ENCODE data around the gene CPNE5. TPM values are rescaled to one million over a fixed set of nuclear protein-coding genes. Genes with fewer than 3 reads are reported as not detected.
"Not testable (repeated sequence)": the region's sequence is repeated elsewhere in the genome, so short reads cannot be mapped to it uniquely, and the experiment has no call there.

The CPNE5 gene
- total RNA-seq, 1 donor from 2014 or later, result not detected

DNA sequence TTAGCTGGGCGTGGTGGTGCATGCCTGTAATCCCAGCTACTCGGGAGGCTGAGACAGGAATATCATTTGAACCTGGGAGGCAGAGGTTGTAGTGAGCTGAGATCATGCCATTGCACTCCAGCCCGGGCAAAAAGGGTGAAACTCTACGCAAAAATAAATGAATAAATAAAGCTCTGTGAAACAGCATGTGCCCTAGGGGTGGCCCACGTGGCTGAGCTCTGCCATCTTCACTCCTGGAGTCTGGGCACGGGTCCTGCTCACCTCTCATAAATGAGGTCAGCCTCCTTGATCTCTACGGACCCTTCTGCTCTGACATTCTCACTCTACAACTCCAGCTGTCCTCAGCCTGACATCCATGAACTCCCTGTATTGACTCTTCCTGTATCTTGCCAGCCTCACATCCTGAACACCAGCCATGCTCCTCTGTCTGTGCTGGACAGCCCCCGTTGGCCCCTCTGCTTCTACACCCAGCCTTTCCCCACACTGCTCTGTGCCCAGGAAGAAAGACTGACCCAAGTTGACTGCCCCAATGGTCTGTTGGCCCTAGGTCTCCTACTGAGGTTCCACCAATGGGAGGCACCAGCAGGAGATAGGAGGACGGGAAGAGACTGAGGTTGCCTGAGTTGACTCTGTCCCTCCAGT is 21.9 kb downstream of the CPNE5 start:
- no peak for DNase-seq (ENCODE audit: low spot score)
- H3K4me3 Mint-ChIP-seq (ENCODE audit: unreplicated experiment), result no peak overlapping the region

DNA sequence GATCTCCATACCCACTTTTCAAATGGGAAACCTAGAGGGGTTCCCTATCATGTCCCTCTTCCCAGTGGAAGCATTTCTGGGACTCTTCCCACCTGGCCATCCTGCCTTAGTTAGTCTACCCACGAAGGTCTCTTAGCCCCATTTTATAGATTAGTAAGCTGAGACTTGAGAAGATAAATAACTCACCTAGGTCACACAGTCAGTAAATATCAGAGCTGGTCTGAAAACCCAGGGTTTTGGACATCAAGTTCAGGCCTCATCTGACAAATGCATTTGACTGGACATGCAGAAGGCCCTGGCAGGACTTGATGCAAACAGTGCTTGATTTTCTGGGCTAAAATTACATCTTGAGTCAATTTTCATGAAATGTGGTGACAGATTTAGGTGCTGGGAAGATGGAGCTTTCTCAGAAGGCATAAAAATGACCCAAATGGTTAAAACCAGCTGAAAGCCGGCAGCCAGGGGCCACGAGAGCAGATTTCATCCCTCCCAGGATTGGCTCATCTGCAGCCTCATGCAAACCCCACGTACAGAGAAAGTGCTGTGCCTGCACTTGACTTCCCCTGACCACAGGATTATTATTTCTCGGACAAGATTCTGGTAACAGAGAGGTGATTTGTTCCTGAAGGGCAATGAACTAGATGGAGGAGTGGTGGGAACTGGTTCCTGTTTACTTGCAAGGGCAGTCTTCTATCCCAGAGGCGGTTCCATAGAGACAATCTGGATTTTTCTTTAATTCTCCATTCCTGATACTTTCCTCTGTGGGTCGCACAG is 23.1 kb downstream of the CPNE5 start:
- no peaks in the 10 kb centered on the region for H3K36me3 Mint-ChIP-seq (ENCODE audit: low read depth)
- no peaks in the 10 kb centered on the region for H3K27me3 Mint-ChIP-seq (ENCODE audit: low read depth)
- H3K9me3 Mint-ChIP-seq (ENCODE audit: low read depth), result no peaks in the 10 kb centered on the region
- no peak overlapping the region for H3K4me3 Mint-ChIP-seq (ENCODE audit: unreplicated experiment)
- H3K4me1 Mint-ChIP-seq (ENCODE audit: low read depth), result peaks cover 7% of the 10 kb centered on the region
- TF ChIP-seq, protein P1, sequence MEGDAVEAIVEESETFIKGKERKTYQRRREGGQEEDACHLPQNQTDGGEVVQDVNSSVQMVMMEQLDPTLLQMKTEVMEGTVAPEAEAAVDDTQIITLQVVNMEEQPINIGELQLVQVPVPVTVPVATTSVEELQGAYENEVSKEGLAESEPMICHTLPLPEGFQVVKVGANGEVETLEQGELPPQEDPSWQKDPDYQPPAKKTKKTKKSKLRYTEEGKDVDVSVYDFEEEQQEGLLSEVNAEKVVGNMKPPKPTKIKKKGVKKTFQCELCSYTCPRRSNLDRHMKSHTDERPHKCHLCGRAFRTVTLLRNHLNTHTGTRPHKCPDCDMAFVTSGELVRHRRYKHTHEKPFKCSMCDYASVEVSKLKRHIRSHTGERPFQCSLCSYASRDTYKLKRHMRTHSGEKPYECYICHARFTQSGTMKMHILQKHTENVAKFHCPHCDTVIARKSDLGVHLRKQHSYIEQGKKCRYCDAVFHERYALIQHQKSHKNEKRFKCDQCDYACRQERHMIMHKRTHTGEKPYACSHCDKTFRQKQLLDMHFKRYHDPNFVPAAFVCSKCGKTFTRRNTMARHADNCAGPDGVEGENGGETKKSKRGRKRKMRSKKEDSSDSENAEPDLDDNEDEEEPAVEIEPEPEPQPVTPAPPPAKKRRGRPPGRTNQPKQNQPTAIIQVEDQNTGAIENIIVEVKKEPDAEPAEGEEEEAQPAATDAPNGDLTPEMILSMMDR (IDR thresholded peaks at IDR 0.05), result no peak
- H3K27ac Mint-ChIP-seq (ENCODE audit: unreplicated experiment), result no peak overlapping the region
- no peak for DNase-seq (ENCODE audit: low spot score)

More for the DNA sequence above, 21.9 kb downstream of the CPNE5 start:
- Mint-ChIP-seq H3K4me1 (ENCODE audit: low read depth) (peaks cover 9% of the 10 kb centered on the region), H3K27ac (ENCODE audit: unreplicated experiment) (no peak overlapping the region), H3K36me3 (ENCODE audit: low read depth) (no peaks in the 10 kb centered on the region), H3K27me3 (ENCODE audit: low read depth) (no peaks in the 10 kb centered on the region), H3K9me3 (ENCODE audit: low read depth) (no peaks in the 10 kb centered on the region)
- TF ChIP-seq, protein P1 (IDR thresholded peaks at IDR 0.05), result no peak

DNA sequence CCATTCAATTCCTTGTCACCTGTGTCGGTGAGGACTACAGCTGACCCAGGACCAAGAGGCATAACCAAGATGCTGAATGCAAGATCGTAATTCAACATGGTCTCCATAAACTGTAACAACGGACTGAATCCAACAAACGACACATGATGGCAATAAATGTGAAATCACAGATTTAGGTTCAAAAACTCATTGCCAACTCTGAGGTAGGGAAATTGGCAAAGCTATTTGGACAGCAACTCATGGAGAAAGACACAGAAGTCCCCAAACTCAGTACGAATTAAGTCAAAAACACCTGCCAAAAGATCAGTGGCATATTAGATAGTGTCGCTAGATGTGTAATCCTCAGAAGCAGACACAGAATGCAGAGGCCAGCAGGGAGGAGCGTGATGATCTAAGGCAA is 25.0 kb downstream of the CPNE5 start:
- no peaks in the 10 kb centered on the region for H3K4me1 Mint-ChIP-seq (ENCODE audit: low read depth)
- no peak overlapping the region for H3K4me3 Mint-ChIP-seq (ENCODE audit: unreplicated experiment)
- no peaks in the 10 kb centered on the region for H3K27me3 Mint-ChIP-seq (ENCODE audit: low read depth)
- TF ChIP-seq, protein P1 (IDR thresholded peaks at IDR 0.05), result no peak
- DNase-seq (ENCODE audit: low spot score), result no peak
- no peaks in the 10 kb centered on the region for H3K36me3 Mint-ChIP-seq (ENCODE audit: low read depth)
- no peak overlapping the region for H3K27ac Mint-ChIP-seq (ENCODE audit: unreplicated experiment)
- H3K9me3 Mint-ChIP-seq (ENCODE audit: low read depth), result no peaks in the 10 kb centered on the region

DNA sequence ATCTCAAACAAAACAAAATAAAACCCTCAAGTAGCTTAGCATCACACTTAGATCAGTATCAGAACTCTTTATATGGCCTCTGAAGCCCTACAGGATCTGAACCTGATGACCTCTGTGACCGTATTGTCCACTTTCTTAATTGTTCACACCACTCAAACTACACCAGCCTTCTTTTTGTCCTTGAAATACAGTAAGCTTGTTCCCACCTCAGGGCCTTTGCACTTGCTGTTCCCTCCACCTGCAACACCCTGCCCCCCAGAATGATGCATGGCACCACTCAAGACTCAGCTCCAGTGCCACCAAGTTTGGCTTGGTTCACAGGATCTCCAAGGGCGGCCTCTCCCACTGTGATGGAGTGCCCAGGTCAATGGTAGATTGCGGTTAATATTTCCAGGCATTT is 25.7 kb downstream of the CPNE5 start:
- Mint-ChIP-seq H3K27me3 (ENCODE audit: low read depth) (peaks cover 2% of the 10 kb centered on the region), H3K4me1 (ENCODE audit: low read depth) (no peaks in the 10 kb centered on the region)
- TF ChIP-seq, protein P1 (IDR thresholded peaks at IDR 0.05), result no peak

DNA sequence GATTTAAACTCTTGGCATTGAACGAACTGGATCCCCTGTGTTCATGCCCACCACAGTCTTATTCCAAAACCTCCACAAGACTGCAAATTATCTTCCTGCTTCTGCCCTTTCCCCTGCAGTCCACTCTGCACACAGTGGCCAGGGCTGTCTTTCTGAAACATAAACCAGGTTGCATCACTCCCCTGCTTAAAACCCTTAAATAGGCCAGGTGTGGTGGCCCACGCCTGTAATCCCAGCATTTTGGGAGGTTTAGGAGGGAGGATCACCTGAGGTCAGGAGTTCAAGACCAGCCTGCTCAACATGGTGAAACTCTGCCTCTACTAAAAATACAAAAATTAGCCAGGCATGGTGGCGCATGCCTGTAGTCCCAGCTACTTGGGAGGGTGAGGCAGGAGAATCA is 26.2 kb downstream of the CPNE5 start:
- not testable (repeated sequence) for H3K4me3 Mint-ChIP-seq (ENCODE audit: unreplicated experiment); H3K27ac Mint-ChIP-seq (ENCODE audit: unreplicated experiment)

More for the DNA sequence above, 25.7 kb downstream of the CPNE5 start:
- no peak for DNase-seq (ENCODE audit: low spot score)
- H3K9me3 Mint-ChIP-seq (ENCODE audit: low read depth), result no peaks in the 10 kb centered on the region
- no peak overlapping the region for H3K27ac Mint-ChIP-seq (ENCODE audit: unreplicated experiment)
- no peaks in the 10 kb centered on the region for H3K36me3 Mint-ChIP-seq (ENCODE audit: low read depth)
- H3K4me3 Mint-ChIP-seq (ENCODE audit: unreplicated experiment), result no peak overlapping the region

More for the DNA sequence above, 26.2 kb downstream of the CPNE5 start:
- not testable (repeated sequence) for H3K36me3 Mint-ChIP-seq (ENCODE audit: low read depth); DNase-seq (ENCODE audit: low spot score); H3K4me1 Mint-ChIP-seq (ENCODE audit: low read depth); H3K27me3 Mint-ChIP-seq (ENCODE audit: low read depth); H3K9me3 Mint-ChIP-seq (ENCODE audit: low read depth)
